Fibroblast of lung (primary cell): ENCODE results near the gene EPHB1.

Source experiments
- CTCF ChIP-seq, 2 donors: IDR thresholded peaks in 1 of 2; conservative IDR thresholded peaks in 1 of 2; 1 replicate in 1 of 2; 2 replicates in 1 of 2; pipeline ENCODE4 v1.5.1; 2011 to 2012; ENCODE audit warnings: low read length in 2 of 2, control low read depth in 1 of 2, inconsistent platforms in 1 of 2, low read depth in 1 of 2, mild to moderate bottlenecking in 1 of 2
- EZH2 ChIP-seq: IDR thresholded peaks from 2 replicates; pipeline ENCODE4 v1.5.1; 2012; ENCODE audit warnings: low read length, control low read depth, mild to moderate bottlenecking; ENCODE audit errors: missing control alignments

- no peak for TF ChIP-seq CTCF (conservative IDR thresholded peaks at IDR 0.05 in 1 of 2, IDR thresholded peaks at IDR 0.05 in 1 of 2; ENCODE audit: low read depth in 1 of 2, low read length in 2 of 2)
- TF ChIP-seq EZH2, result no peak
Measured at GRCh38 chr3:135191708-135192107, 396.6 kb downstream of the EPHB1 start.
